ENCODE measurements around the gene FNDC3B. TPM values are rescaled to one million over a fixed set of nuclear protein-coding genes. Genes with fewer than 3 reads are reported as not detected.

Gene FNDC3B
- total RNA-seq, 1 experiment from 2014 or later = 173 TPM

DNA sequence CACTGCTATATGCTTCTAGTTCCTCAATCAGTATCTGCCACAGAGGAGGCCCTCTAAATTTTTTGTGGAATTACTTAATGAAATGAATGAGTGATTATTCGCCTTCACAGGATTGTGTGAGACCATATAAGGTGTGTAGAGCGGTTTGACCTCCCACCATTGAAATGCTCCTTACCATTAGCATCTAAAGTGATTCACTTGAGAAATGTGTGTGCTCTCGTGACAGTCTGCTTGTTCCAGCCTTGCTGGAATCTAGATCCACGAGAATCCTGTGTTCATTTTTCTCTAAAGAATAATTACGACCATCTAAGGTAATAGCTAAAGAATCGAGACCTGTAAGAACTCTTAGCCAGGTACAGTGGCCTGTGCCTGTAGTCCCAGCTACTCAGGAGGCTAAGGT, 126.9 kb downstream of the FNDC3B start:
- peaks cover 56% of the 10 kb centered on the region for H3K4me1 ChIP-seq (ENCODE audit: control insufficient read depth, insufficient read depth, low read length)
- POLR2A ChIA-PET = interaction anchor here (0.6 kb wide), 1 partner anchor 588 kb away, joined by 3 read pairs; no protein-coding TSS in a partner anchor
- BruUV-seq (replicated peaks) = no TSS peak
- H3K36me3 ChIP-seq (ENCODE audit: control insufficient read depth, insufficient read depth, low read length) = no peaks in the 10 kb centered on the region
- DNase-seq (ENCODE audit: low read depth, low spot score) = no peak
- no peak for TF ChIP-seq TCF7L2 (IDR thresholded peaks at IDR 0.05; ENCODE audit: low read depth, low read length)
- TF ChIP-seq, protein P1, sequence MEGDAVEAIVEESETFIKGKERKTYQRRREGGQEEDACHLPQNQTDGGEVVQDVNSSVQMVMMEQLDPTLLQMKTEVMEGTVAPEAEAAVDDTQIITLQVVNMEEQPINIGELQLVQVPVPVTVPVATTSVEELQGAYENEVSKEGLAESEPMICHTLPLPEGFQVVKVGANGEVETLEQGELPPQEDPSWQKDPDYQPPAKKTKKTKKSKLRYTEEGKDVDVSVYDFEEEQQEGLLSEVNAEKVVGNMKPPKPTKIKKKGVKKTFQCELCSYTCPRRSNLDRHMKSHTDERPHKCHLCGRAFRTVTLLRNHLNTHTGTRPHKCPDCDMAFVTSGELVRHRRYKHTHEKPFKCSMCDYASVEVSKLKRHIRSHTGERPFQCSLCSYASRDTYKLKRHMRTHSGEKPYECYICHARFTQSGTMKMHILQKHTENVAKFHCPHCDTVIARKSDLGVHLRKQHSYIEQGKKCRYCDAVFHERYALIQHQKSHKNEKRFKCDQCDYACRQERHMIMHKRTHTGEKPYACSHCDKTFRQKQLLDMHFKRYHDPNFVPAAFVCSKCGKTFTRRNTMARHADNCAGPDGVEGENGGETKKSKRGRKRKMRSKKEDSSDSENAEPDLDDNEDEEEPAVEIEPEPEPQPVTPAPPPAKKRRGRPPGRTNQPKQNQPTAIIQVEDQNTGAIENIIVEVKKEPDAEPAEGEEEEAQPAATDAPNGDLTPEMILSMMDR (IDR thresholded peaks at IDR 0.05) = no peak
- TF ChIP-seq, protein P2, sequence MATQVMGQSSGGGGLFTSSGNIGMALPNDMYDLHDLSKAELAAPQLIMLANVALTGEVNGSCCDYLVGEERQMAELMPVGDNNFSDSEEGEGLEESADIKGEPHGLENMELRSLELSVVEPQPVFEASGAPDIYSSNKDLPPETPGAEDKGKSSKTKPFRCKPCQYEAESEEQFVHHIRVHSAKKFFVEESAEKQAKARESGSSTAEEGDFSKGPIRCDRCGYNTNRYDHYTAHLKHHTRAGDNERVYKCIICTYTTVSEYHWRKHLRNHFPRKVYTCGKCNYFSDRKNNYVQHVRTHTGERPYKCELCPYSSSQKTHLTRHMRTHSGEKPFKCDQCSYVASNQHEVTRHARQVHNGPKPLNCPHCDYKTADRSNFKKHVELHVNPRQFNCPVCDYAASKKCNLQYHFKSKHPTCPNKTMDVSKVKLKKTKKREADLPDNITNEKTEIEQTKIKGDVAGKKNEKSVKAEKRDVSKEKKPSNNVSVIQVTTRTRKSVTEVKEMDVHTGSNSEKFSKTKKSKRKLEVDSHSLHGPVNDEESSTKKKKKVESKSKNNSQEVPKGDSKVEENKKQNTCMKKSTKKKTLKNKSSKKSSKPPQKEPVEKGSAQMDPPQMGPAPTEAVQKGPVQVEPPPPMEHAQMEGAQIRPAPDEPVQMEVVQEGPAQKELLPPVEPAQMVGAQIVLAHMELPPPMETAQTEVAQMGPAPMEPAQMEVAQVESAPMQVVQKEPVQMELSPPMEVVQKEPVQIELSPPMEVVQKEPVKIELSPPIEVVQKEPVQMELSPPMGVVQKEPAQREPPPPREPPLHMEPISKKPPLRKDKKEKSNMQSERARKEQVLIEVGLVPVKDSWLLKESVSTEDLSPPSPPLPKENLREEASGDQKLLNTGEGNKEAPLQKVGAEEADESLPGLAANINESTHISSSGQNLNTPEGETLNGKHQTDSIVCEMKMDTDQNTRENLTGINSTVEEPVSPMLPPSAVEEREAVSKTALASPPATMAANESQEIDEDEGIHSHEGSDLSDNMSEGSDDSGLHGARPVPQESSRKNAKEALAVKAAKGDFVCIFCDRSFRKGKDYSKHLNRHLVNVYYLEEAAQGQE (IDR thresholded peaks at IDR 0.05; ENCODE audit: insufficient read depth in 1 of 2, low read depth in 2 of 2, low read length in 1 of 2) = no peak
- intact Hi-C loops (cut with micrococcal nuclease; ENCODE audit: unreplicated experiment) (no loop called here), in situ Hi-C loops (cut with HindIII; ENCODE audit: low pct_unique_long_range_greater_than_20kb, low sequenced_read_pairs) (no loop called here)
- CTCF ChIA-PET = no interaction called here
- ATAC-seq = no peak
- peak overlapping the region; percentile 31 for H3K27ac ChIP-seq (ENCODE audit: low read length)
- H3K9me3 ChIP-seq (ENCODE audit: control insufficient read depth, insufficient read depth, low read depth, low read length) = no peaks in the 10 kb centered on the region
- no peaks in the 10 kb centered on the region for H3K27me3 ChIP-seq (ENCODE audit: control insufficient read depth, insufficient read depth, low read length)
- H3K4me3 ChIP-seq (ENCODE audit: low read depth in 2 of 2, low read length in 2 of 2) = no peak overlapping the region

DNA sequence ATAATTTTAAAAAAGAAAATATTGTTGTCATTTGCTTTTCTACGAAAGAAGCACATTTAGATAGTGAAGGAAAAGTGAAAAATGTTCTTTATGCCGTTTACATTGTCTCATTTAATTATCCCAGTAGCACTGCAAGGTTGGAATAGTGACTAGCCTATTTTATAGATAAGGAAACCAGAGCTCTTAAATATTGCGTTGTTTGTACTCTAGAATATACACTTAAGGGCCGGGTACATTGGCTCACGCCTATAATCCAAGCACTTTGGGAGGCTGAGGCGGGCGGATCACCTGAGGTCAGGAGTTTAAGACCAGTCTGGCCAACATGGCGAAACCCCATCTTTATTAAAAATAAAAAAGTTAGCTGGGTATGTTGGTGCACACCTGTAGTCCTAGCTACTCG, 127.5 kb downstream of the FNDC3B start:
- H3K9me3 ChIP-seq (ENCODE audit: control insufficient read depth, insufficient read depth, low read depth, low read length) = no peaks in the 10 kb centered on the region
- no peaks in the 10 kb centered on the region for H3K27me3 ChIP-seq (ENCODE audit: control insufficient read depth, insufficient read depth, low read length)
- POLR2A ChIA-PET = no interaction called here
- DNase-seq (ENCODE audit: low read depth, low spot score) (no peak), ATAC-seq (no peak)
- TF ChIP-seq TCF7L2 (IDR thresholded peaks at IDR 0.05; ENCODE audit: low read depth, low read length) = no peak
- TF ChIP-seq, protein P2 (IDR thresholded peaks at IDR 0.05; ENCODE audit: insufficient read depth in 1 of 2, low read depth in 2 of 2, low read length in 1 of 2) = no peak
- TF ChIP-seq SIN3A (IDR thresholded peaks at IDR 0.05; ENCODE audit: borderline replicate concordance, insufficient read depth, low read depth, low read length) = no peak
- TF ChIP-seq POLR2AphosphoS5 (IDR thresholded peaks at IDR 0.05; ENCODE audit: low read depth, low read length) = no peak
- TF ChIP-seq, protein P1 (IDR thresholded peaks at IDR 0.05) = no peak
- in situ Hi-C loops (cut with HindIII; ENCODE audit: low pct_unique_long_range_greater_than_20kb, low sequenced_read_pairs) = no loop called here
- no peak overlapping the region; the same call in 1 of the 2 replicates for H3K27ac ChIP-seq (ENCODE audit: low read length)
- H3K36me3 ChIP-seq (ENCODE audit: control insufficient read depth, insufficient read depth, low read length) = no peaks in the 10 kb centered on the region
- BruUV-seq (replicated peaks) = no TSS peak
- intact Hi-C loops (cut with micrococcal nuclease; ENCODE audit: unreplicated experiment) = no loop called here
- no peak overlapping the region for H3K4me3 ChIP-seq (ENCODE audit: low read depth in 2 of 2, low read length in 2 of 2)
- H3K4me1 ChIP-seq (ENCODE audit: control insufficient read depth, insufficient read depth, low read length) = peaks cover 62% of the 10 kb centered on the region
- CTCF ChIA-PET = no interaction called here
